Measurements from ENCODE around the gene CDC42EP3.

CDC42EP3 gene

GRCh38 chr2:37631292-37631691 is 40.1 kb downstream of the CDC42EP3 start:
- TF ChIP-seq, protein P1, sequence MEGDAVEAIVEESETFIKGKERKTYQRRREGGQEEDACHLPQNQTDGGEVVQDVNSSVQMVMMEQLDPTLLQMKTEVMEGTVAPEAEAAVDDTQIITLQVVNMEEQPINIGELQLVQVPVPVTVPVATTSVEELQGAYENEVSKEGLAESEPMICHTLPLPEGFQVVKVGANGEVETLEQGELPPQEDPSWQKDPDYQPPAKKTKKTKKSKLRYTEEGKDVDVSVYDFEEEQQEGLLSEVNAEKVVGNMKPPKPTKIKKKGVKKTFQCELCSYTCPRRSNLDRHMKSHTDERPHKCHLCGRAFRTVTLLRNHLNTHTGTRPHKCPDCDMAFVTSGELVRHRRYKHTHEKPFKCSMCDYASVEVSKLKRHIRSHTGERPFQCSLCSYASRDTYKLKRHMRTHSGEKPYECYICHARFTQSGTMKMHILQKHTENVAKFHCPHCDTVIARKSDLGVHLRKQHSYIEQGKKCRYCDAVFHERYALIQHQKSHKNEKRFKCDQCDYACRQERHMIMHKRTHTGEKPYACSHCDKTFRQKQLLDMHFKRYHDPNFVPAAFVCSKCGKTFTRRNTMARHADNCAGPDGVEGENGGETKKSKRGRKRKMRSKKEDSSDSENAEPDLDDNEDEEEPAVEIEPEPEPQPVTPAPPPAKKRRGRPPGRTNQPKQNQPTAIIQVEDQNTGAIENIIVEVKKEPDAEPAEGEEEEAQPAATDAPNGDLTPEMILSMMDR (IDR thresholded peaks at IDR 0.05; ENCODE audit: low read depth, low read length) = no peak
- no peak overlapping the region for H3K4me3 ChIP-seq (ENCODE audit: low read depth, low read length)

- TF ChIP-seq, protein P1 (IDR thresholded peaks at IDR 0.05; ENCODE audit: low read depth, low read length) = no peak
- no peak overlapping the region for H3K4me3 ChIP-seq (ENCODE audit: low read depth, low read length)
These were observed 40.7 kb downstream of the CDC42EP3 start for GRCh38 chr2:37630776-37631175.

DNA sequence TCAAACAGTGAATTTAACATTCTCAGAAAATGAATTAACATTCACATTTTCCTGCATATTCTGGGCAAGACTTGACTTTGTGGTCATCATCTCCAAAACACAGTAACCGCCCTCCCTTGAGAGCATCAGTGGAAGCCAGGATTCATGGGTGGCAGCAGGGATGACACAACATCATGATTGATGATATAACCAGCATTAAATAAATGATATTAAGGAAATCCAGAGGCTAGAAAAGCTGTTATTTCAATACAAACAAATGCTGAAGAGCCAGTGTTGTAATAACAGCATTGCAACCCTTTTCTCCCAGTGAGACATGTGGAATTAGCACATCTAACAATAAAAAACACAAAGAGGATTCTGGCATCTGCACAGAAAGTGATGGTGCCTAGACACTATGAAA is 41.1 kb downstream of the CDC42EP3 start:
- TF ChIP-seq, protein P1 (IDR thresholded peaks at IDR 0.05; ENCODE audit: low read depth, low read length) = no peak
- no peak overlapping the region for H3K4me3 ChIP-seq (ENCODE audit: low read depth, low read length)

DNA sequence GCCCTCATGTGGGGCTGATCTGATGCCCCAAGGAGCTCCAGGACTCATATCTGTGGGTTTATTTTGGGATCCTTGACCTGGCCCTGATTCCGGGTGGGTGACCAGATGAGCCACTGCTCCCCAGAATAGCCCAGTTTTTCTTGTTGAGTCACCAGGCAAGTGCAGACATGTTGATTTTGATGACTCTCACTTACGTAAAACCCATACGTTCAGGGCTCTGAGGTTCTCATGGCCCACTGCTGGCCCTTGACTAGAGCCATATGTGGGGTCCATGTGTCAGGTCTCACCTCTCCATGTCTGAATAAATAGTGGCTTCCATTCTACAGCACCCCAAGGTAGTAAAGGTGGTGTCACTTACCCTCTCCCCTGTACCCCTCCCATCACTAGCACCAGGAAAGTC is 41.9 kb downstream of the CDC42EP3 start:
- TF ChIP-seq, protein P1 (IDR thresholded peaks at IDR 0.05; ENCODE audit: low read depth, low read length) = no peak
- no peak overlapping the region for H3K4me3 ChIP-seq (ENCODE audit: low read depth, low read length)

GRCh38 chr2:37627710-37628109 is 43.7 kb downstream of the CDC42EP3 start:
- no peak overlapping the region for H3K4me3 ChIP-seq (ENCODE audit: low read depth, low read length)
- TF ChIP-seq, protein P1 (IDR thresholded peaks at IDR 0.05; ENCODE audit: low read depth, low read length) = no peak

GRCh38 chr2:37625796-37626571 is 45.5 kb downstream of the CDC42EP3 start:
- TF ChIP-seq, protein P1 (IDR thresholded peaks at IDR 0.05; ENCODE audit: low read depth, low read length) = no peak
- H3K4me3 ChIP-seq (ENCODE audit: low read depth, low read length) = no peak overlapping the region

GRCh38 chr2:37625156-37625555 is 46.3 kb downstream of the CDC42EP3 start:
- TF ChIP-seq, protein P1 (IDR thresholded peaks at IDR 0.05; ENCODE audit: low read depth, low read length) = no peak
- no peak overlapping the region for H3K4me3 ChIP-seq (ENCODE audit: low read depth, low read length)

Measured in WI38 (cell line).